ENCODE data around the gene EVC2.

EVC2 gene, protein sequence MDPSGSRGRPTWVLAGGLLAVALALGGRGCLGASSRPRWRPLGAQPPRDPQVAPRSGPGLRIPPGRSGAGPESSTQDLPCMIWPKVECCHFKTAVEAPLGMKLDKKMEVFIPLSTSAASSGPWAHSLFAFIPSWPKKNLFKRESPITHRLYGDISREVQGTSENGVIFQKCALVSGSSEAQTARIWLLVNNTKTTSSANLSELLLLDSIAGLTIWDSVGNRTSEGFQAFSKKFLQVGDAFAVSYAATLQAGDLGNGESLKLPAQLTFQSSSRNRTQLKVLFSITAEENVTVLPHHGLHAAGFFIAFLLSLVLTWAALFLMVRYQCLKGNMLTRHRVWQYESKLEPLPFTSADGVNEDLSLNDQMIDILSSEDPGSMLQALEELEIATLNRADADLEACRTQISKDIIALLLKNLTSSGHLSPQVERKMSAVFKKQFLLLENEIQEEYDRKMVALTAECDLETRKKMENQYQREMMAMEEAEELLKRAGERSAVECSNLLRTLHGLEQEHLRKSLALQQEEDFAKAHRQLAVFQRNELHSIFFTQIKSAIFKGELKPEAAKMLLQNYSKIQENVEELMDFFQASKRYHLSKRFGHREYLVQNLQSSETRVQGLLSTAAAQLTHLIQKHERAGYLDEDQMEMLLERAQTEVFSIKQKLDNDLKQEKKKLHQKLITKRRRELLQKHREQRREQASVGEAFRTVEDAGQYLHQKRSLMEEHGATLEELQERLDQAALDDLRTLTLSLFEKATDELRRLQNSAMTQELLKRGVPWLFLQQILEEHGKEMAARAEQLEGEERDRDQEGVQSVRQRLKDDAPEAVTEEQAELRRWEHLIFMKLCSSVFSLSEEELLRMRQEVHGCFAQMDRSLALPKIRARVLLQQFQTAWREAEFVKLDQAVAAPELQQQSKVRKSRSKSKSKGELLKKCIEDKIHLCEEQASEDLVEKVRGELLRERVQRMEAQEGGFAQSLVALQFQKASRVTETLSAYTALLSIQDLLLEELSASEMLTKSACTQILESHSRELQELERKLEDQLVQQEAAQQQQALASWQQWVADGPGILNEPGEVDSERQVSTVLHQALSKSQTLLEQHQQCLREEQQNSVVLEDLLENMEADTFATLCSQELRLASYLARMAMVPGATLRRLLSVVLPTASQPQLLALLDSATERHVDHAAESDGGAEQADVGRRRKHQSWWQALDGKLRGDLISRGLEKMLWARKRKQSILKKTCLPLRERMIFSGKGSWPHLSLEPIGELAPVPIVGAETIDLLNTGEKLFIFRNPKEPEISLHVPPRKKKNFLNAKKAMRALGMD

DNA sequence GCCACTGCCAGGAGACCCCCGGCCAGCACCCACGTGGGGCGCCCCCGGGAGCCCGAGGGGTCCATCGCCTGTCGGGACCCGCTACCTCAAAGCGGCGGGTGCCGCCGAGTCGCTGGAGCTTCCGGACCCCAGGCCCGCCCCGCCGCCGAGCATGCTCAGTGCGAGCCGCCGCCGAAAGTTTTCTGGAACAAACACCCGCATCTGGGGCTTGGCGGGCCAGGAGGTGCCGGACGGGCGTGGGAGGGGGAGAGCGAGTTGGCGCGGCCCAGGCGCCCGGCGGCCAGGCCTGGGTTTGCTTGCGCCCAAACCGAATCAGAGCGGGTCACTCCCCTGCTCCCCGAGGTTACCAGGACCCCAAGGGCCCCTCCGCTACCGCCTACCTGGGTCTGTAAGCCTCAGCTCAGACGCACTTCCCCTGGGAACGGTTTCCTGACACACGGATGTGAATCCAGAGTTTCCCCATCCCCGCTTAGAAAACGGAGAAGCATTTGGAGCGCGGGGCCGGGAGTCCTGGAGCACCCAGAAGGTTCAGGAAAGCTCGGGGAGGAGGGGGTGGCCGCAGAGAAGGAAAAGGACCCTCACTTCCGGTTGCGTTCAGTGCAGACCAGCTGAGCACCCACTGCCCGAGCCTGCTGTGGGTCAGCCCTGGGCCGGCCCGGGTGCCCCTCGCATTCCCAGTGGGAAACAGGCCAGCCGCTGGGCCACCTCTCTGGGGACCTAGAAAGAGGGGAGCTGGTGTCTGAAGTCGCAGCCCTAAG lies at the start of gene EVC2:
Gene EVC2, minus strand, starts transcription at position 111 of the 758 bp plus-strand sequence. Its CDS starts 46 bp downstream, at position 65.
- no peak for DNase-seq (ENCODE audit: low spot score)

DNA sequence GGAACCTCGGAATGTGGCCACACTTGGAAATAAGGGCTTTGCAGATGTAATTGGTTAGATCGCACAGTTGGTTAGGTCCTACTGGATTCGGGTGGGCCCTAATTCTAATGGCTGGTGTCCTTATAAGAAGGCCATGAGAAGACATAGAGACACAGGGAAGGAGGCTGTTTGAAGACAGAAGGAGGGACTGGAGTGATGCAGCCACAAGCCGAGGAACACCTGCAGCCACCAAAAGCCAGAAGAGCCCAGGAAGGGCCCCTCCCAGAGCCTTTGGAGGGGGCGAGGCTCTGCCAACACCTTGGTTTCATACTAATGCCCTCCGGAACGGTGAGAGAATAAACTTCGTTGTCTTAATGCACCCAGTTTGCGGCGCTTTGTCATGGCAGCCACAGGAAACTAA lies 49.6 kb upstream of the EVC2 start:
- no peak for DNase-seq (ENCODE audit: low spot score)

DNA sequence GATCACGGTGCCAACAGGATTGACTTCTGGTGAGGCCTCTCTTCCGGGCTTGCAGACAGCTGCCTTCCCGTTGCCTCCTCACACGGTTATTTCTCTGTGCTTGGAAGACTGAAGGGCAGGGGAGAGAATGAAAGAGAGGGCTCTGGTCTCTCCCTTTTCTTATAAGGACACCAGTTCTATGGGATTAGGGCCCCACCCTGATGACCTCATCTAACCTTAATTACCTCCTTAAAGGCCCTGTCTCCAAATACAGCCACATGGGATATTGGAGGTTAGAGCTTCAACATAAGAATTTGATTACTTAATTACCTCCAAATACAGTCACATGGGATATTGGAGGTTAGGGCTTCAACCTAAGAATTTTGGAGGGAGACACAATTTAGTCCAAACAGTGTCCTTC lies 49.2 kb upstream of the EVC2 start:
- no peak for DNase-seq (ENCODE audit: low spot score)

DNA sequence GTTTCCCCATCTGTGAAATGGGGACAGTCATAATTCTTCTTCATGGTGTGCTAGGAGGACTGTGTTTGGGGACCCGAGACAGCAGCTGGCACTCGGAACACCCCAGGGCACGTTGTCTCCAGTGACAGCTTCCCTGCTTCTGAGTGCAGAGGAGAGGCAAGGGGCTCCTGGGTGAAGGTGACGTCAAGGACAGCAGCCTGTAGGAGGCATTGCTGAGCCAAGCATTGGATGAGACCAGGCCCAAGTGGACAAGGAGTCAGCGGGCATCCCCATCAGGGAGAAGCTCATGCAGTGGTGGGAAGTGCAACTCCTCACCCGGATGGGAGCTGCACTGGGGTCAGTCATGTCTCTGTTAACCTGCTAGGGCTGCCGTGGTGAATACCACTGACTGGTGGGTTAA lies 48.7 kb upstream of the EVC2 start:
- no peak for DNase-seq (ENCODE audit: low spot score)

DNA sequence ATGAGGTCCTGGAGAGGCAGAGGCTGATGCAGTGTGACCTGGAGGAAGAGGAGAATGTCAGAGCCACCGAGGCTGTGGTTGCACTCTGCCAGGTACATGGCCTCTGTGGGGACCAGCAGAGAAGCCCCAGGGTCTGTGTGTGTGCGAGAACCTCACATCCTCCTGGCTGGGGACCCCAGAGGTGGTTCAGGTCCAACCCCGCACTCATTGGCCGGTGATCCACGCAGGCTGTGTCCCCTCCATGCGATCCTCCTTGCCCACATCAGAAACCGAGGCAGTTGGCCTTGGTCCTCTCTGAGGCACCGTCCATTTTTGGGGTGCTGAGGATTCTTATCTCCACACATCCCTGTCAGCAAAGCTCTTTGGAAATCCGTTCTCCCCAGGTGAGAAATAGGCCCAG lies 47.9 kb upstream of the EVC2 start:
- DNase-seq (ENCODE audit: low spot score) = no peak

DNA sequence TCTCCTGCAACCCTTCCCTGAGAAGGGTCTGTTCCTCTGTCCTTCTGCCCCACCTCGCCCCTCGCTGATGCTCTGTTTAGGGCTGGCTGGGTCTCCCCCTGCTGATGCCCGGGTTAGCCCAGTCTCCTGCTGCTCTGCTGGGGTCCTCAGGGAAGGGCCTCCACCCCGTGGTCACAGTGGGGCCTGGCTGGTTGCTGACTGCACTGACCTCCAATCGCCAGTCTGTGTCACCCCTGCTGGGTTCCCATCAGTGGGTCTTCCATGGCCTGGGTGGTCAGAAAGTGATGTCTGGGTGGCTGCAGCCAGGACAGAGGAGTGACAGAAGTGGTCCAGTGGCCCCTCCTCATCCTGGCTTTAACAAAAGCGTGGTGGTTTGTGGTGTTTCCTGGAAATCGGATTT lies 47.3 kb upstream of the EVC2 start:
- DNase-seq (ENCODE audit: low spot score) = no peak

DNA sequence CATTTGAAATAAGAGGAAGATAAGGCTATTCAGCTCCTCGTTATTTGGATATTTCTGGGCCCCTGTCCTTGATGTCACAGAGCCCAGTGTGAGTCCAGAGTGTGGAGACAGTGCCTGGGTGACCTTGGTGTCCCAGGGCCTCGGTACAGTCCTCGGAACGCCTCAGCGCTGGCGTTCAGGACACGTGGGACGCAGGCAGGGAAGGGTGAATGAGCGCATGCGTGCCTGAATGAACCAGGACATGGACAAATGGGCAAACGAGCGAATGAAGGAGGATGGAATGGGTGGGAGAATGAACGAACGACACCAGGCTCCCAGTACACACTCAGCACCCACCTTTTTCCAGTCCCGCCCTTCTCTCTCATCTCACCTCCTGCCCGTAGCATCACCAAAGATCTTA lies 46.8 kb upstream of the EVC2 start:
- no peak for DNase-seq (ENCODE audit: low spot score)

DNA sequence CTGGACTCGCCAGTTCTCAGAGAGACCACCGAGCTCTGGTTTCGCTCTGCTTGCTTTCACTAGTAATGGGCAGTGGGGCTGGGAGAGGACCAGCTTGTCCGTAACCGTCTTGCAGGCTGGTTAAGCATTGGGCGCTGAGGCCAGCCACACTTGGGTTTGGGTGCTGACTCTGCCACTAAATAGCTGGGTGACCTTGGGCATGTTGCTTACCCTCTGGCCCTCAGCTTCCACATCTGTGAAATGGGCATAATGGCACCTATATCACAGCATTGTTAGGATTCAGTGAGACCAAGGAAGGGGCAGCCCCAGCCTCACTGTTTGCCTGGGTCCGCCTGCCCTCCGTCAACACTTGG lies 46.1 kb upstream of the EVC2 start:
- DNase-seq (ENCODE audit: low spot score) = no peak

DNA sequence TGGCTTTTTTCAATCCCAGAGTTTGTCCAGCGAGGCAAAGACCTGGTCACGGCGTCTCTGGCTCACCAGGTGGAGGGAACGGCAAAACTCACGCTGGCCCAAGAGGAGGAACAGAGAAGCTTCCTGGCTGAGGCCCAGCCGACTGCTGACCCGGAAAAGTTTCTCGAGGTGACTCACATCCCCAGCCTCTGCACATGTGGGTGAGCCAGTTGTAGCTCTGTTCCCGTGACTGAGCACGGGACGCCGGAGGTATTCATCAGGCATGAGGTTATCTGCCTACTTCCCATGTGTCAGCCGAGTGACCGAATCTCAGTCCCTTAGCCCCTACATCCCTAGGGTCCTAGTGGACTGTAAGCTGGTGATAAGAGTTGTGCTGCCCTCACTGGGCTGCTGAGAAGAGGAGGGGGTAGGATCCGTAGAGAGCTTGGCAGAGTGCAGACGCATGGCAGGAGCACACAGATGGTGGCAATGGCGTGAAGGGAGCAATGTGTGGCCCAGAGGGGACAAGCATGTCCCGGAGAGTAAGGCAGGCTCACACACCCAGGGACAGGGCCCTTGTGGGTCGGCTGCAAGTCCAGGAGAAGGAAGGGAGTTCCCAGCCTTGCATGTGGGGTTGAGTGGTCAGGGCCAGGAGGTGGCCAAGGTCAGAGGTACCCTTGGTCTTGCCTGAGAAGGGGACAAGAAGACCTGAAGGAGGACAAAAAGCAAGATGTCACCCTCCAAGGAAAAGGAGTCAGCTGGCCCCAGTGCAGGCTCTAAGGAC lies 45.6 kb upstream of the EVC2 start:
- DNase-seq (ENCODE audit: low spot score) = no peak

DNA sequence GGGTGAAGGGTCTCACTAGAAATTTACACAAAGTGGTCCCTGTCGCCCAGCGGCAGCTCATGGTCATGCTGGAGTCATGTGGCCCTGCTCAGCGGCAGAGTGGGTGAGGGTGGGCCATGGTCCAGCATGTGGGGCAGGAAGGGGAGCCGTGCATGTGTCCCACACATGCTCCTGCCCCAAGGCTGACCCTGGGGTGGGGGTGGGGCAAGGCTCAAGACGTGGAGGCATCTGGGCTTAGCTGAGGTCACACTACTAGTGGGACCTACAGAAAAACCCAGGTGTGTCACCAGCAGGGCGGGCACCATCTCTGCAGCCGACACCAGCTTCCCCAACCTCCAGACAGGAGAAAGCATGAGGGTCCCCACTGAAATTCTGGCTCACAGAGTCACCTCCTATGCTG lies 45.0 kb upstream of the EVC2 start:
- no peak for DNase-seq (ENCODE audit: low spot score)

DNA sequence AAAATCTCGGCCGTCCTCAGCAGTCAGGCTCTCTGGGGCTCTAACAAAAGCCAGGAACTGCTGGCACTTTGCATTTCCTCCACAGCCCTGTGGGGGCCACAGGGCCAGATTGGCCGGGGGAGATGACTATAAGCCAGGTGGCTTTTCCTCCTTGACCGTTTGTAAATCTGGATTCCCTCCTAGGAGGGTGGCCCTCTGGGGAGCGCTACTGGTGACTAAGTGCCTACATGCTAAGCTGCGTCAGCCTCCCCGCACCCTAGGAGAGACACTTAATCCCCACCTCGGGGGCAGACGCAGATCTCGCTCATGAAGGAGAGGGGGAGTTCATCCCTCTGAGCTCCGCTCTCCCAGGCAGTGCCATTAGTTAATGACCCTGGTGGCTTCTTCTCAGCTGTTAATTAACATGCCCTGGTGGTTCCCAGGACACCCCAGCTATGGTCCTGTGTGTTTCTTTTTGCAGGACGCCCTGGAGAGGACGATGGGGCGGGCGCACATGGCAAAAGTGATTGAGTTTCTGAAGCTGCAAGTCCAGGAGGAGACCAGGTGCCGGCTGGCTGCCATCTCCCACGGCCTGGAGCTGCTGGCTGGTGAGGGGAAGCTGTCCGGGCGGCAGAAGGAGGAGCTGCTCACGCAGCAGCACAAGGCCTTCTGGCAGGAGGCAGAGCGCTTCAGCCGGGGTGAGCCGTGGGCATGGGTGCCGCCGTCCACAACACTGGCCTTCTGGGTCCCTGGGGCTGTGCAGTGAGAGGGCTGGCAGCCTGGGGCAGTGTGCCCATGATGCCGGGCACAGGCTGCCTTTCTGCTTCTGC lies 44.2 kb upstream of the EVC2 start:
- DNase-seq (ENCODE audit: low spot score) = no peak

DNA sequence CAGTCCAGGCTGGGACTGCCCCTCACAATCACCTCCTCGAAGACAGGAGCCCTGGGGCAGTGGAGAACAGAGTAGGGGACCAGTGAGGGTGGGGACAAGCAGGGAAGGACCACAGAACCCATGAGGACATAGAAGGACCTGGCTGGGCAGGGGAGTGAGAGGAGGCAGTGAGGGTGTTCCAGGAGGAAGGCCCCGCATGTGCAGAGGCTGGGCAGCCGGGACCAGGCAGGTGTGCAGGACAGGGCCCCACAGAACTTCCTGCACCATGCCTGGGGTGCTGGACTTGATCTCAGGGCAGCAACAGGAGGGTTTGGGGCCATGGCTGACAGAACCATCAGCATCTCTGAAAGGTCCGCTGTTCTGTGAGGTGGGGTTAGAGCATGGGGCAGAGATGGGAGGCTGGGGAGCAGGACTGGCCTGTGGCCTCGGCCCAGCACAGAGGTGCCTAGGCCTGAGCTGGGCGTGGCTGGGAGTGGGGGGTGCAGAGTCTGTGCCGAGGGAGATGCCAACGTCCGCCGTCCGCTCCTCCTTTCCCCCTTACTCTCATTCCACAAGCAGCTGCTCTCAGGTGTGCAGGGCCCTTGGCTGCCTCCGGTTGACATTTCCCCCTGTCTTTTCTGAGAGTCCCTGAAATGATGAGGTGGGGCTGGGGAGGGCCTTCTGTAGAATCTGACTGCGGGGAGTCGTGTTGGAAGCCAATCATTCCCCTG lies 43.5 kb upstream of the EVC2 start:
- DNase-seq (ENCODE audit: low spot score) = no peak

DNA sequence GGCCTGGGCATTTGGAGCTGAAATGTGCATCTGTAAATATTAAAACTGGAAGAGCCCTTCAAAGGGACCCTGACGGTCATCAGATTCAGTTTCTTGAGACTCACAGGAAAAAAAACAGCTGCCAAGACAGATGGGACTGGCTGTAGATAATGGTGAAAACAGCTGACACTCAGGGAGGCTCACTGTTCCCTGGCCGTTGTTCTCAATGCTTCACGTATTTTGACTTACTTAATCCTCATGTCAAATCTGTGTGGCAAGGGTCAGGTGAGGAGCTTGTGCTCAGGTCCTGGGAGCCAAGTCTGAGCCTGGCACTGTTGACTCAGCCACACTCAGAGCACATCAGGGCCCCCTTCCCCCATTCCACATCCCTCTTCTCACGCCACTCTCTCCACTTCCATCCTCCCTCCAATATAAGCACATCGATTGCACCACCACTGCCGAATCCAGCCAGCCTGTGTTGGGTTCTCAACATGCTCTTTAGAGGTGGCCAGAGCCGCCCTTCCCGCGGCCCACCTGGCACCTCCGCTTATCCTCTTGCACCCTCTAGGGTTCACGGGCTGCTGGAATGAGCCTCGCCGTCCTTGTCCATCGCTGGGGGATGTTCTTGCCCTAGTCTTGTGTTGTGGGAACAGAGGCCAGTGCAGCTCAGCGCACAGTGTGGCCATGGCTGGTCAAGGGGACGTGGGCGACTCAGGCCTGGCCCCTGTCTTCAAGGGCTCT lies 42.7 kb upstream of the EVC2 start:
- DNase-seq (ENCODE audit: low spot score) = no peak

DNA sequence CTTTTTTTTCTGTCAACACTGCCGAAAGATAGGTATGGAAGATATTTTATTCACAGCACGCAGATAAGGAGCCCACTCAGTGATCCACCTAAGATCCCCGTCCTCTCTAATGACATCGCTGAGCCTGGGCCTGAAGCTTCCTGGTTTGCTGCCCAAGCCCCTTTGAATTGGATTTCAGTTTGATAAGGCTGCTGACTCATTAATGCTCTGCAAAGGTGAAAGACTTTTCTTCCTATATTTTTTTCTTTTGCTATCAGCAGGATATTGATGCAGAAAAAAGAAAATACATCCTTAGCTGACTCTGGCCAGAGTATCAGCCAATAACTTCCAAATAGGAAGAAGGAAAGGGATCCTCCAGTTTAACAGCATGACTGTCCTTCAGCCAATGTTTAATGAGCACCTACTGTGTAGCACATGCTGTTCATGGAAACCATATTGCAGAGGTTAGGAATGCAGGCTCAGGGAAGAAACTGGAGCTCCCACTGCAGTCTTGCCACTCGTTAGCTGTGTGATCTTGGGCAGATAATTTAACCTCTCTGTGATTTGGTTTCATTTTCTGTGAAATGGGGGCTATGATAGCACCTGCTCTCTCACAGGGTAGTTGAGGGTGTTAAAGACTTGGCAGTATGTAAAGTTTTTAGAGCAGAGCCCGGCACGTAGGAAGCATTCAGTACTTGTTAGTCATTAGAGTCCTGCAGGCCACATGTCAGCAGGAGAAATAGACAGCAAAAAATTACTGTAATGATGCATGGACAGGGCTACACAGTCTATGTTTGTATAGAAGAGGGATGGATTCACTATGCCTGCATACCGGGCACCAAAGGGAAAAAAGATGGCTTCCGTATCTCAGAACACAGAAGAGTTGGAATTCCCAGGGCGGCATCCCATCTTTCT lies 41.9 kb upstream of the EVC2 start:
- no peak for DNase-seq (ENCODE audit: low spot score)

DNA sequence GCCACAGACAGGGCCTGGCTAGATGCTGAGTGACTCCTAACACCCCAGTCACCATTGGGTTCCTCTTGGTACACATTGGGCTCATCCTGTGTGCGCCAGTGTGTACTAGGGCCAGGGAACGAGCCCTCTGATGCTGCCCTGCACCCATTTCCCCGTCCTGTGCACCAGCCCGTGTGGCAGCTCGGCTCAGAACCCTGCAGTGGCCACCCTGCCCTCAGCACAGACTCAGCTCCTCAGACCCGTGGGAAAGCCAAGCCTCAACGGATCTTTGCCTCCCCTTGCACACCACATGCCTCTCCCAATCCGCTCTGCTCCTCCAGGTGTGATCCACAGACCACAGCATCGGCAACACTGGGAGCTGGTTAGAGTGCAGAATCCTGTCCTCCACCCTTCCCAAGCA lies 41.2 kb upstream of the EVC2 start:
- DNase-seq (ENCODE audit: low spot score) = no peak

DNA sequence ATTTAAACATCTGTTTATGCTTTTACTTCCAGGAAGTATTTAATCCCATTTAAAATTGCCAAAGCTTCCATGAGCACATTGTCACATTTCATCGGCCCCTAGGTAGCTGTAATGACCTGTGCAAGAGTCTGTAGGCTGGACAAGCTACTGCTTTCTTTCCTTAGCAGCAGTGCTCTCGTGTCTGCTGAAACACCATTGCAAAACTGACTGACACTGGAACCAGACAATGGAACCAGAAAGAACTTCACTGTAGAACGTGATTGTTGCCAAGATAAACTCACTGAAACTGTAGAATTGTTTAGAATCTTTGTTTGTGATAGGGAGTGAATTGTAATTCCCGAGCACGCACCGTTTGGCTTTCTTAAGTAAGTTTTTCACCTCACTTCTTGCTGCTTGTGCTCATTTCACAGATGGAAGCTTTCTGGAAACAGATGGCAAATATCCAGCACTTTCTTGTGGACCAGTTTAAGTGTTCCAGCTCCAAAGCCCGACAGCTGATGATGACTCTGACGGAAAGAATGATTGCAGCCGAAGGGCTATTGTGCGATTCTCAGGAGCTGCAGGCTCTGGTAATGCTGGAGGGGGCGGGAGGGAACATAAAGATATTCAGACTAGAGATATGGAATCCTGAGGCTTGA lies 39.5 kb upstream of the EVC2 start:
- no peak for DNase-seq (ENCODE audit: low spot score)
